HepG2 (cell line): ENCODE data around the gene GPC3. TPM values are rescaled to one million over a fixed set of nuclear protein-coding genes. Genes with fewer than 3 reads are reported as not detected.

Experiments
- ELF4 ChIP-seq: sonication (generic); formaldehyde crosslinking; IDR thresholded peaks from 2 replicates; pipeline ENCODE4 v1.5.0; 2020; ENCODE audit warnings: missing genetic modification reagents, mild to moderate bottlenecking, moderate library complexity, borderline replicate concordance
- FOXJ3 ChIP-seq: sonication (generic); formaldehyde crosslinking; IDR thresholded peaks from 2 replicates; pipeline ENCODE4 v1.4.0; 2020; ENCODE audit warnings: missing genetic modification reagents, mild to moderate bottlenecking, borderline replicate concordance
- HIC2 ChIP-seq: sonication (generic); formaldehyde crosslinking; IDR thresholded peaks from 2 replicates; pipeline ENCODE4 v1.9.0; 2022; ENCODE audit warnings: low read depth, missing genetic modification reagents
- MLLT10 ChIP-seq: sonication (generic); formaldehyde crosslinking; IDR thresholded peaks from 2 replicates; pipeline ENCODE4 v1.4.0; 2020; ENCODE audit warnings: missing genetic modification reagents
- MXD3 ChIP-seq: IDR thresholded peaks from 2 replicates; pipeline ENCODE4 v1.6.1; 2016; ENCODE audit warnings: mild to moderate bottlenecking, missing biosample characterization, missing genetic modification reagents
- POLR2A ChIP-seq, 2 experiments: IDR thresholded peaks; 2 replicates each; pipeline ENCODE4 v1.6.1; 2011; ENCODE audit warnings: low read depth in 2 of 2, low read length in 2 of 2, mild to moderate bottlenecking in 1 of 2, moderate library complexity in 1 of 2; ENCODE audit not compliant: insufficient read depth in 1 of 2
- RBM22 ChIP-seq: fragments of 200-400 bp; formaldehyde crosslinking; optimal IDR thresholded peaks from 2 replicates; pipeline ENCODE3; 2017; ENCODE audit warnings: mild to moderate bottlenecking, low read length, moderate library complexity
- TP53 ChIP-seq: sonication (generic); formaldehyde crosslinking; conservative IDR thresholded peaks from 2 replicates; pipeline ENCODE4 v1.4.0; 2020; ENCODE audit warnings: missing genetic modification reagents
- ZMYM4 ChIP-seq: sonication (generic); formaldehyde crosslinking; IDR thresholded peaks from 2 replicates; pipeline ENCODE4 v1.8.1; 2023; ENCODE audit warnings: mild to moderate bottlenecking, missing genetic modification reagents
- ZNF704 ChIP-seq: sonication (generic); formaldehyde crosslinking; IDR thresholded peaks from 2 replicates; pipeline ENCODE4 v1.8.1; 2023; ENCODE audit warnings: mild to moderate bottlenecking, inconsistent platforms, moderate library complexity, missing genetic modification reagents, borderline replicate concordance
- polyA plus RNA-seq, 8 experiments: library from polyadenylated mRNA; depleted of rRNA in 3 of 8; stranded (reverse) in 7 of 8; unstranded in 1 of 8; fragments of >200 nt; fragmentation: Illumina TruSeq in 4 of 8; extraction: Trizol in 4 of 8; gene quantifications; 2 replicates each; pipeline versions ENCODE4 v1.2.1 to v1.2.3, GENCODE V29; 2011 to 2016; ENCODE audit warnings: low read depth in 4 of 8, missing spikeins in 1 of 8, mixed read lengths in 1 of 8; ENCODE audit not compliant: insufficient read depth in 1 of 8
- total RNA-seq, 5 experiments: library from RNA; depleted of rRNA; stranded (reverse); fragments of >200 nt; fragmentation: Illumina TruSeq; extraction: Trizol; gene quantifications; 2 replicates each; pipeline ENCODE4 v1.2.3, GENCODE V29; 2016; ENCODE audit warnings: low read depth in 1 of 5
- TF ChIP-seq, protein P1 (sequence below): sonication (generic); formaldehyde crosslinking; IDR thresholded peaks from 2 replicates; pipeline ENCODE4 v1.4.0; 2020; ENCODE audit warnings: mild to moderate bottlenecking, low read depth, missing genetic modification reagents

GPC3 gene
- total and polyA plus RNA-seq, 2 of the 13 experiments (the other 11 are each of a cell fraction or from before 2014, with no cell fraction given): 1,799 to 3,263 TPM

- no peak for TF ChIP-seq FOXJ3
- TF ChIP-seq TP53: no peak
- TF ChIP-seq, protein P1, sequence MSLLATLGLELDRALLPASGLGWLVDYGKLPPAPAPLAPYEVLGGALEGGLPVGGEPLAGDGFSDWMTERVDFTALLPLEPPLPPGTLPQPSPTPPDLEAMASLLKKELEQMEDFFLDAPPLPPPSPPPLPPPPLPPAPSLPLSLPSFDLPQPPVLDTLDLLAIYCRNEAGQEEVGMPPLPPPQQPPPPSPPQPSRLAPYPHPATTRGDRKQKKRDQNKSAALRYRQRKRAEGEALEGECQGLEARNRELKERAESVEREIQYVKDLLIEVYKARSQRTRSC (CRISPR knock-in tag): no peak
- no peak for TF ChIP-seq ZNF704 (CRISPR knock-in tag)
- no peak for TF ChIP-seq ZMYM4 (CRISPR knock-in tag)
- TF ChIP-seq POLR2A (IDR thresholded peaks at IDR 0.05; ENCODE audit: insufficient read depth in 1 of 2, low read depth in 2 of 2, low read length in 2 of 2): 0 out of 4 replicates have a peak, but pooled peaks of 1 of the 2 experiments have one; percentile 24
- no peak for TF ChIP-seq MXD3 (CRISPR knock-in tag)
- no peak for TF ChIP-seq ELF4 (CRISPR knock-in tag)
- TF ChIP-seq RBM22: peak; percentile 97
- TF ChIP-seq HIC2: no peak
- TF ChIP-seq MLLT10: no peak
These were observed 58.6 kb downstream of the GPC3 start (continued) for GRCh38 chrX:133926809-133927208.
